ENCODE data around the gene CPVL. TPM values are rescaled to one million over a fixed set of nuclear protein-coding genes. Genes with fewer than 3 reads are reported as not detected.
A peak's percentile ranks its signal among the peaks of the same experiment; 100 is the strongest.

CPVL gene
- total RNA-seq, 1 donor from 2014 or later = 25.1 TPM

DNA sequence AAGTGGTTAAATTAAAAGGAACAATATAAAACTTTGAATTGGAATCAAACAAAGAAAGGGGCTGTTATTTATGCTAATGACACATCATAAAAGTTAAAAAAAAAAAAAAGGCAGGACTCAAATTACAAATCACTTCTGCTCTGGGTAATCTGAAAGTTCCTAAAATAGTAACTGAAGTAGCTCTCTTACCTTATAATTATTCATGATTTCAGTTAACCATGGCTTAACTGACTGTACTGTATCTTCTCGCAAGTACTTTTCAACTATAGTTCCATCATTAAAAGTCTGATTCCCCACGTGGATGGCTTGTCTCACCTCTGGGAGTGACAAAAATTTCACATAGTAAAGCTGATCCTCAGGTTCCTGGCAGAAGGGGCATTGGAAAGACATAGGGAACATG, 82.5 kb downstream of the CPVL start:
- no peak overlapping the region for H3K27ac ChIP-seq (ENCODE audit: low read depth, low read length)
- no peaks in the 10 kb centered on the region for H3K36me3 ChIP-seq (ENCODE audit: control insufficient read depth in 3 of 3, insufficient read depth in 3 of 3, low read length in 3 of 3)
- no peak overlapping the region for H3K9ac ChIP-seq (ENCODE audit: low read depth in 1 of 3, low read length in 3 of 3)
- no peaks in the 10 kb centered on the region for H3K4me1 ChIP-seq (ENCODE audit: control insufficient read depth in 3 of 3, insufficient read depth in 3 of 3, low read length in 3 of 3)
- H3K27me3 ChIP-seq (ENCODE audit: control insufficient read depth in 3 of 3, insufficient read depth in 3 of 3, low read length in 3 of 3) = no peaks in the 10 kb centered on the region
- H3K9me3 ChIP-seq (ENCODE audit: control insufficient read depth in 3 of 3, low read length in 3 of 3) = no peaks in the 10 kb centered on the region
- no peak overlapping the region for H3K4me3 ChIP-seq (ENCODE audit: low read length in 3 of 3)

DNA sequence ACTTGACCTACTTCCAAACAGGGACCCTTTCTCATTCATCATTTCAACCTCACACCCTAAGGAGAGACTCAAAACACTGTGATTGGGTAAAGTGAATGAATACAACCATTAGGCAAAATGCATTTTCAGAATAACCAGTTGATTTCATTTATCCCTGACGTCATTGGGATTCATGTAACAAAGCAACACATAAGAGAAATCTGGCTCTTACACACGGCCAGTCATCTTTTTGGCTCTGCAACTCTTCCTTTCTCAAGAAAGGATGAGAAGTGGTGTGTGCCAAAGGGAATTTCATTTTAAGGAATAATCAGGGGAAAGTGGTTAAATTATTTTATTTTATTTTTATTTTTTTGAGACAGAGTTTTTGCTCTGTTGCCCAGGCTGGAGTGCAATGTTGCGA, 83.1 kb downstream of the CPVL start:
- Histone ChIP-seq H3K27me3 (ENCODE audit: control insufficient read depth in 3 of 3, insufficient read depth in 3 of 3, low read length in 3 of 3) (no peaks in the 10 kb centered on the region), H3K9me3 (ENCODE audit: control insufficient read depth in 3 of 3, low read length in 3 of 3) (no peaks in the 10 kb centered on the region), H3K27ac (ENCODE audit: low read depth, low read length) (no peak overlapping the region), H3K9ac (ENCODE audit: low read depth in 1 of 3, low read length in 3 of 3) (no peak overlapping the region), H3K4me1 (ENCODE audit: control insufficient read depth in 3 of 3, insufficient read depth in 3 of 3, low read length in 3 of 3) (no peaks in the 10 kb centered on the region), H3K4me3 (ENCODE audit: low read length in 3 of 3) (no peak overlapping the region), H3K36me3 (ENCODE audit: control insufficient read depth in 3 of 3, insufficient read depth in 3 of 3, low read length in 3 of 3) (no peaks in the 10 kb centered on the region)

DNA sequence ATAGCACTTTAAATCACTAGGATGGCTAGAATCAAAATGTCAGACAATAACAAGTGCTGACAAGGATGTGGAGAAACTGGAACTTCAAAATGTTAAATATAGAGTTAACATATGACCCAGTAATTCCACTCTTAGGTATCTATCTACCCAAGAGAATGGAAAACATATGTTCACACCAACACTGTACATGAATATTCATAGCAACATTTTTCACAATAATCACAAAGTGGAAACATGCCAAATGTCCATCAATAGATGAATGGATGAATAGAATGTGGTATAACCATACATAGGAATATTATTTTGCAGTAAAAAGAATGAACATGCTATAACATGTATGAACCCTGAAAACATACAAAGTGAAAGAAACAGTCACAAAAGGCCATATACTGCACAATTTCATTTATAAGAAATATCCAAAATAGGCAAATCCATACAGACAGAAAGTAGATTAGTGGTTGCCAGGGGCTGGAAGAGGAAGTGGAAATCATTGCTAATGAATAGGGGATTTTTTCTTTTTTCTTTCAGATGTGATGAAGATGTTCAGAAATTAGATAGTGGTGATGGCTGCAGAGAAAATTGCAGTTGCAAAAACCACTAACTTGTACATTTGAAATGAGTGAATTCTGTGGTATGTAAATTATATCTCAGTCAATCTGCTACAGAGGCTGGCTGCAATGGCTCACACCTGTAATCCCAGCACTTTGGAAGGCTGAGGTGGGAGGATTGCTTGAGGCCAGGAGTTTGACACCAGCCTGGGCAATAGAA, 93.0 kb downstream of the CPVL start:
- H3K9me3 ChIP-seq (ENCODE audit: control insufficient read depth in 3 of 3, low read length in 3 of 3) = peaks cover 0 to 2% (median 0%) of the 10 kb centered on the region in 3 donors
- H3K4me1 ChIP-seq (ENCODE audit: control insufficient read depth in 3 of 3, insufficient read depth in 3 of 3, low read length in 3 of 3) = no peaks in the 10 kb centered on the region
- no peak overlapping the region for H3K27ac ChIP-seq (ENCODE audit: low read depth, low read length)
- no peaks in the 10 kb centered on the region for H3K27me3 ChIP-seq (ENCODE audit: control insufficient read depth in 3 of 3, insufficient read depth in 3 of 3, low read length in 3 of 3)
- H3K4me3 ChIP-seq (ENCODE audit: low read length in 3 of 3) = no peak overlapping the region
- H3K9ac ChIP-seq (ENCODE audit: low read depth in 1 of 3, low read length in 3 of 3) = no peak overlapping the region
- H3K36me3 ChIP-seq (ENCODE audit: control insufficient read depth in 3 of 3, insufficient read depth in 3 of 3, low read length in 3 of 3) = no peaks in the 10 kb centered on the region

DNA sequence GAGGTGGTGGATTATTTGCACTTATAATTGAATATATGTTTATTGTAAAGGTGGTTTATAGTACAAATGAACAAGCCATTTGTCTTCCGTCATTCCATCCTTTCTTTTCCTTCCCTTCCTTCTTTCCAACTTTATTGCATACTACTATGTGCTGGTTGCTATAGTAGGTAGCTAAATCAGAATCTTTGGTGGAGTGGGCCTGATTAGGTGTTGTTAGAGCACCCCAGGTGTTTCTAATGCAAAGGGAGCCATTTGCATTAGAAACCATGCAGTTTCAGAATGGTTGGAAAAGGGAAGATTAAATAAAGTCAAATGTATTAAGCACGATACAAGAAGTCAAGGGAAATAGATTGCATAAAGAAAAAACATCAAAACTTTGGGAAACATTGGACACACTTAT, 99.4 kb downstream of the CPVL start:
- H3K9me3 ChIP-seq (ENCODE audit: control insufficient read depth in 3 of 3, low read length in 3 of 3) = no peaks in the 10 kb centered on the region
- H3K9ac ChIP-seq (ENCODE audit: low read depth in 1 of 3, low read length in 3 of 3) = no peak overlapping the region
- H3K36me3 ChIP-seq (ENCODE audit: control insufficient read depth in 3 of 3, insufficient read depth in 3 of 3, low read length in 3 of 3) = no peaks in the 10 kb centered on the region
- no peaks in the 10 kb centered on the region for H3K27me3 ChIP-seq (ENCODE audit: control insufficient read depth in 3 of 3, insufficient read depth in 3 of 3, low read length in 3 of 3)
- H3K27ac ChIP-seq (ENCODE audit: low read depth, low read length) = no peak overlapping the region
- no peak overlapping the region for H3K4me3 ChIP-seq (ENCODE audit: low read length in 3 of 3)
- peaks cover 11 to 21% (median 12%) of the 10 kb centered on the region in 3 donors for H3K4me1 ChIP-seq (ENCODE audit: control insufficient read depth in 3 of 3, insufficient read depth in 3 of 3, low read length in 3 of 3)

DNA sequence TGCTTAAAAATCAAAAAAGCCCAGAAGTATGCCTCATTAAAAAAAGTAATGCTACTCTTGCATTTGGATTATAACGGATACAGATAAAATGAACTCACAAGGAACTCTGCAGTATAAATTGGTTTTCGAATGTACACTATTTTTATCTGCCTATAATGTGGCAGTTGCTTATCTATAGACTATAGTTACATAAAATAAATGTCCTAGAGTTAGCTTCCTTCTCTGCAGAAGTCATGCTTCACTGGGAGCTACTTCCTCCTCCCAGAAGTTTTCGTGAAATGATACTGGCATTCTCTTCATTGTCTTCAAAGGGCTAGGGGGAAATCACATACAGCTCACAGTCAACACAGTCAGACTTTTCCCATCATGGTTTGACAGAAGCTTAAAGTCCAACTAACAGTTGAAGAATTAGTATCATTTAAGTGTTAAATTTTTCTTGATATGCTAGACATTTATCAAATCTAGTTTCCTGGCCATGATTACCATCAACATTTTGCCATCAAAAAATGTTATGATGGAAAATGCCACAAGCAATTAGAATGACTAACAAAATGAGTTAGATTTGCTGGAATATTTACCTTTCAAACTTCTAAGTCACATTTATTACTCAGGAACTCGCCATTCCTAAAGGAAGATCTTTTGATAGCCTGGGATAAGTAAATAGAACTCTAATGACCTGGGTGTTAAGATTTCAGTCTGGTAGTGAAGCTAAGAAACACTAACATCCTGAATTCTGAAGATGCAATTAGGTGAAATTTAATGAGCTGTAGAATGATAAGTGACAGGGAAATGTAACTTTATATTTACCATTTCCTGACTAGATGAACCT, 100.9 kb downstream of the CPVL start:
- Histone ChIP-seq H3K9me3 (ENCODE audit: control insufficient read depth in 3 of 3, low read length in 3 of 3) (no peaks in the 10 kb centered on the region), H3K4me1 (ENCODE audit: control insufficient read depth in 3 of 3, insufficient read depth in 3 of 3, low read length in 3 of 3) (peaks cover 11 to 23% (median 18%) of the 10 kb centered on the region in 3 donors)

DNA sequence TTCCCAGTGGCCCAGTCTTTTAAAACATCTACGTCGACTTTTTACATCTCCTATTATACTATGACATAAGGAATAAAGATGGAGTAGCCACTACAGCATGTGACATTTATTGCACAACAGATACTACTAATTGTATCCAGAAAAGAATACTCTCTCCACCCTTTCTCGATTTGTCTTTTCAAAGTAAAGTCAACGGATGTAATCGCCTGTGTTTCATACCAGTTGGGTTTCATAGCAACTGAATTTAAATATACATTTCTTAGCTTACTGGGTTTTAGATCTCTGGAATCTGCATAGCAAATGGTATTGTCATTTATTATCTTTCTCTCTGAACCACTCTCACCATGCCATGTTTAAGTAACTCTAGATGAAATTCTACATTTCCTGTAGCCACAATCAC, 101.8 kb downstream of the CPVL start:
- H3K36me3 ChIP-seq (ENCODE audit: control insufficient read depth in 3 of 3, insufficient read depth in 3 of 3, low read length in 3 of 3) = no peaks in the 10 kb centered on the region
- no peak overlapping the region for H3K9ac ChIP-seq (ENCODE audit: low read depth in 1 of 3, low read length in 3 of 3)
- H3K4me1 ChIP-seq (ENCODE audit: control insufficient read depth in 3 of 3, insufficient read depth in 3 of 3, low read length in 3 of 3) = peaks cover 11 to 23% (median 21%) of the 10 kb centered on the region in 3 donors
- no peak overlapping the region for H3K4me3 ChIP-seq (ENCODE audit: low read length in 3 of 3)
- H3K27ac ChIP-seq (ENCODE audit: low read depth, low read length) = no peak overlapping the region
- H3K9me3 ChIP-seq (ENCODE audit: control insufficient read depth in 3 of 3, low read length in 3 of 3) = no peaks in the 10 kb centered on the region
- no peaks in the 10 kb centered on the region for H3K27me3 ChIP-seq (ENCODE audit: control insufficient read depth in 3 of 3, insufficient read depth in 3 of 3, low read length in 3 of 3)

More for the DNA sequence above, 100.9 kb downstream of the CPVL start:
- no peak overlapping the region for H3K9ac ChIP-seq (ENCODE audit: low read depth in 1 of 3, low read length in 3 of 3)
- H3K27me3 ChIP-seq (ENCODE audit: control insufficient read depth in 3 of 3, insufficient read depth in 3 of 3, low read length in 3 of 3) = no peaks in the 10 kb centered on the region
- H3K27ac ChIP-seq (ENCODE audit: low read depth, low read length) = no peak overlapping the region
- no peak overlapping the region for H3K4me3 ChIP-seq (ENCODE audit: low read length in 3 of 3)
- no peaks in the 10 kb centered on the region for H3K36me3 ChIP-seq (ENCODE audit: control insufficient read depth in 3 of 3, insufficient read depth in 3 of 3, low read length in 3 of 3)

DNA sequence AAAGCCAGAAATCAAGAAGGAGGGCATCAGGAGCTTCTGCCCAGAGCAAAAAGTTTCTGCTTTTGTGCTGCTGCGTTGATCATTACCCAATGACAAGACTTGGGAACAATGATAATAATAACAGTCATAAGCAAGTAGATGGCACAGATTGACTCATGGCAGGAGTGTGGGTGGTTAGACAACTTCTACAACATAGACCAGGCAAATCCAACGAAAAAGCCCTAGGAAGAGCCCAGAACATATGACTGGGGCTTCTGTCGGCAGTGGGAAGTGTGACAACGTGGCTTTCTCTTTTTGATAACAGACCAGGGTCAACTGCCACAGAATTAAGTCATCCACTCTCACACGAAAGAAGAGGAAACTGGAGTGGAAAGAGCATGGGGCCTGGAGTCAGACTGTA, 102.8 kb downstream of the CPVL start:
- H3K9me3 ChIP-seq (ENCODE audit: control insufficient read depth in 3 of 3, low read length in 3 of 3) = no peaks in the 10 kb centered on the region
- no peaks in the 10 kb centered on the region for H3K36me3 ChIP-seq (ENCODE audit: control insufficient read depth in 3 of 3, insufficient read depth in 3 of 3, low read length in 3 of 3)
- H3K27ac ChIP-seq (ENCODE audit: low read depth, low read length) = no peak overlapping the region
- peaks cover 11 to 23% (median 21%) of the 10 kb centered on the region in 3 donors for H3K4me1 ChIP-seq (ENCODE audit: control insufficient read depth in 3 of 3, insufficient read depth in 3 of 3, low read length in 3 of 3)
- no peak overlapping the region for H3K4me3 ChIP-seq (ENCODE audit: low read length in 3 of 3)
- H3K9ac ChIP-seq (ENCODE audit: low read depth in 1 of 3, low read length in 3 of 3) = no peak overlapping the region
- H3K27me3 ChIP-seq (ENCODE audit: control insufficient read depth in 3 of 3, insufficient read depth in 3 of 3, low read length in 3 of 3) = no peaks in the 10 kb centered on the region

DNA sequence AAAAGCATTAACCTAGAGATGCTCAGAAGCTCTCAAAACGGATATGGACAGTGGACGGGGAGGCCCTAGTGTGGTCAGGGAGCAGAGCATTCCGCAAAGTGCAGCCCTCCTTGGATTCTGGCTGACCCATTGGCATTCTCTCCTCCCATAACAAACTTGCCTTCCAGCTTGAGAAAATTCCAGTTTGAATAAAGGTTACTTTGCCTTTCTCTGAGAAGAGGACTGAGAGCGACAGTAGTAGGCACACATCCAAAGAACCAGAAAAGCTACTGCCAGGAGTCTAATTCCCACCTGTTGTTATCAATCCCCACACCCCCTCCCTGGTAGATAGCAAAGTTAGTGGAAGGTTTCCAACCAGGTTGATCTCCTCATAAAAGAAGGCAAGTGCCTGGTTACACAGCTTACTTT, 103.5 kb downstream of the CPVL start:
- H3K27me3 ChIP-seq (ENCODE audit: control insufficient read depth in 3 of 3, insufficient read depth in 3 of 3, low read length in 3 of 3) = no peaks in the 10 kb centered on the region
- peak overlapping the region in 1 of 3 donors; percentile 15 for H3K4me3 ChIP-seq (ENCODE audit: low read length in 3 of 3)
- H3K9me3 ChIP-seq (ENCODE audit: control insufficient read depth in 3 of 3, low read length in 3 of 3) = no peaks in the 10 kb centered on the region
- H3K4me1 ChIP-seq (ENCODE audit: control insufficient read depth in 3 of 3, insufficient read depth in 3 of 3, low read length in 3 of 3) = peaks cover 11 to 23% (median 21%) of the 10 kb centered on the region in 3 donors
- H3K36me3 ChIP-seq (ENCODE audit: control insufficient read depth in 3 of 3, insufficient read depth in 3 of 3, low read length in 3 of 3) = no peaks in the 10 kb centered on the region
- no peak overlapping the region for H3K9ac ChIP-seq (ENCODE audit: low read depth in 1 of 3, low read length in 3 of 3)
- no peak overlapping the region for H3K27ac ChIP-seq (ENCODE audit: low read depth, low read length)

DNA sequence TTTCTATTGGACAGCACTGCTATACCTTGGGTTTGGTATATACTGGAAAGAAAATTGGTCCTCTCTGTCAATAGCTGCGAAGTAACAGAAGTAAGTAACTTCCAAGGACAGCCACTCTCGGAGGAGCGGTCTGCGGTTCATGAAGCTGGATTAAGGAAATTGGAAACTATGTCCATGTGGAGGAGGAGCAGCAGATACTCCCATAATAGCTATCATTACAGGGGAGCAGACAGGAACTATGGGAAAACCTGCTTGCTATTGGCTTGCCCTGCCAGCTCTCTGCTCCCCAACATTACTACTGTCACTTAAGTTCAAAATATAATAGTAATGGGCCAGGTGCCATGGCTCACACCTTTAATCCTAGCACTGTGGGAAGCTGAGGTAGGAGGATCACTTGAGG, 104.3 kb downstream of the CPVL start:
- Histone ChIP-seq H3K9ac (ENCODE audit: low read depth in 1 of 3, low read length in 3 of 3) (no peak overlapping the region), H3K9me3 (ENCODE audit: control insufficient read depth in 3 of 3, low read length in 3 of 3) (no peaks in the 10 kb centered on the region), H3K4me3 (ENCODE audit: low read length in 3 of 3) (no peak overlapping the region), H3K27me3 (ENCODE audit: control insufficient read depth in 3 of 3, insufficient read depth in 3 of 3, low read length in 3 of 3) (no peaks in the 10 kb centered on the region), H3K27ac (ENCODE audit: low read depth, low read length) (no peak overlapping the region), H3K4me1 (ENCODE audit: control insufficient read depth in 3 of 3, insufficient read depth in 3 of 3, low read length in 3 of 3) (peaks cover 11 to 23% (median 21%) of the 10 kb centered on the region in 3 donors), H3K36me3 (ENCODE audit: control insufficient read depth in 3 of 3, insufficient read depth in 3 of 3, low read length in 3 of 3) (no peaks in the 10 kb centered on the region)

DNA sequence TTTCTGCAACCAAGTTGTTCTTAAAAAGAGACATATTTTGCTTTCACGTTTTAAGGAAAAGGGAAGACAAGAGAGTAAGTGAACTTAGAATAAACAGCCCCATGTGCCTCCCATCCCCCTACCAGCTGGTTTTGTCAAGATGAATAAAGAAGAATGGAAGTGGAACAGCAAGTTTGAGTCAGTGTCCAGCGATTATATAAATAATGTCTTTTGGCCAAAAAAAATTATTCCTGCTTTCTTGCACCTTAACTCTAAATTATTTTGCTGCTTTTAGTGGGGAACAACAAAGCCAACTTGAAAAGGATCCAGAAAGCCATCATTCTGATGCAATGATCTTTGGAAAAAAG, 105.8 kb downstream of the CPVL start:
- no peak overlapping the region for H3K9ac ChIP-seq (ENCODE audit: low read depth in 1 of 3, low read length in 3 of 3)
- H3K4me3 ChIP-seq (ENCODE audit: low read length in 3 of 3) = no peak overlapping the region
- no peaks in the 10 kb centered on the region for H3K36me3 ChIP-seq (ENCODE audit: control insufficient read depth in 3 of 3, insufficient read depth in 3 of 3, low read length in 3 of 3)
- H3K27ac ChIP-seq (ENCODE audit: low read depth, low read length) = no peak overlapping the region
- no peaks in the 10 kb centered on the region for H3K27me3 ChIP-seq (ENCODE audit: control insufficient read depth in 3 of 3, insufficient read depth in 3 of 3, low read length in 3 of 3)
- H3K4me1 ChIP-seq (ENCODE audit: control insufficient read depth in 3 of 3, insufficient read depth in 3 of 3, low read length in 3 of 3) = peaks cover 11 to 25% (median 21%) of the 10 kb centered on the region in 3 donors
- H3K9me3 ChIP-seq (ENCODE audit: control insufficient read depth in 3 of 3, low read length in 3 of 3) = no peaks in the 10 kb centered on the region
